CD8-positive, alpha-beta memory T cell (primary cell): ENCODE measurements around the gene GSG1L. TPM values are rescaled to one million over a fixed set of nuclear protein-coding genes. Genes with fewer than 3 reads are reported as not detected.

Source experiments
- CTCF ChIA-PET: fragments of 350-600 bp; sonication (Branson Sonifier 250); formaldehyde crosslinking; loops from one replicate; lab custom pipeline; 2021; ENCODE audit warnings: antibody characterized with exemption; lab: Charles Lee
- POLR2A ChIA-PET: fragments of 350-600 bp; sonication (Branson Sonifier 250); formaldehyde crosslinking; loops from one replicate; lab custom pipeline; 2021; ENCODE audit warnings: antibody characterized with exemption; lab: Charles Lee
- DNase-seq, 5 donors: peaks; one replicate each; pipeline versions ENCODE4 v3.0.0 to v3.0.0-alpha.2; 2020 to 2022; ENCODE audit warnings: mixed read lengths in 1 of 5
- H3K27ac ChIP-seq: one replicate; pipeline ENCODE4 v1.7.0; 2013; ENCODE audit warnings: low read depth, mild to moderate bottlenecking, low read length, moderate library complexity
- H3K27me3 ChIP-seq: 2 replicates; pipeline ENCODE4 v1.7.0; 2013; ENCODE audit warnings: low read length, mild to moderate bottlenecking; ENCODE audit not compliant: insufficient read depth, poor library complexity, severe bottlenecking
- H3K36me3 ChIP-seq: 2 replicates; pipeline ENCODE4 v1.7.0; 2013; ENCODE audit warnings: mild to moderate bottlenecking, low read length, moderate library complexity; ENCODE audit not compliant: insufficient read depth
- H3K4me1 ChIP-seq: 2 replicates; pipeline ENCODE4 v1.7.0; 2013; ENCODE audit warnings: mild to moderate bottlenecking, low read length, moderate library complexity; ENCODE audit not compliant: insufficient read depth
- H3K4me3 ChIP-seq: 2 replicates; pipeline ENCODE4 v1.7.0; 2013; ENCODE audit warnings: mild to moderate bottlenecking, low read length
- H3K9me3 ChIP-seq: 2 replicates; pipeline ENCODE4 v1.7.0; 2013; ENCODE audit warnings: mild to moderate bottlenecking, low read length
- H3K27ac Mint-ChIP-seq, 8 donors: one replicate each; pipeline ENCODE4 v1.8.0; 2020 to 2021; ENCODE audit warnings: mixed read lengths in 8 of 8, mild to moderate bottlenecking in 6 of 8, inconsistent platforms in 3 of 8, moderate library complexity in 3 of 8
- H3K27me3 Mint-ChIP-seq, 2 donors: one replicate each; pipeline ENCODE4 v1.8.0; 2020 to 2021; ENCODE audit warnings: mixed read lengths in 2 of 2, mild to moderate bottlenecking in 1 of 2, moderate library complexity in 1 of 2
- H3K36me3 Mint-ChIP-seq, 3 donors: one replicate each; pipeline ENCODE4 v1.8.0; 2020 to 2021; ENCODE audit warnings: mixed read lengths in 3 of 3, inconsistent platforms in 1 of 3, mild to moderate bottlenecking in 1 of 3
- H3K4me1 Mint-ChIP-seq, 3 donors: one replicate each; pipeline ENCODE4 v1.8.0; 2020 to 2021; ENCODE audit warnings: mixed read lengths in 3 of 3, inconsistent platforms in 1 of 3, mild to moderate bottlenecking in 1 of 3
- H3K4me3 Mint-ChIP-seq, 7 donors: one replicate each; pipeline ENCODE4 v1.8.0; 2020 to 2021; ENCODE audit warnings: mixed read lengths in 7 of 7, mild to moderate bottlenecking in 6 of 7, moderate library complexity in 4 of 7, inconsistent platforms in 2 of 7
- H3K9me3 Mint-ChIP-seq, 5 donors: one replicate each; pipeline ENCODE4 v1.8.0; 2020 to 2022; ENCODE audit warnings: mixed read lengths in 5 of 5, mild to moderate bottlenecking in 3 of 5, moderate library complexity in 2 of 5, inconsistent platforms in 1 of 5
- polyA plus RNA-seq: library from polyadenylated mRNA; unstranded; fragments of 300-500 nt; fragmentation: Illumina TruSeq; gene quantifications from one replicate; pipeline ENCODE4 v1.2.3, GENCODE V29; 2021
- total RNA-seq, 2 experiments: library from RNA; stranded (reverse); gene quantifications; one replicate each; pipeline ENCODE4 v1.2.3, GENCODE V29; 2021

GSG1L gene
- total RNA-seq (under 1 TPM in 1 of 2 experiments, not detected in 1; 0.18 TPM), polyA plus RNA-seq (not detected)

GRCh38 chr16:28063591-28064061, at the start of gene GSG1L:
GSG1L (minus strand) TSS chr16:28063714; CDS start chr16:28063424, 290 bp downstream.
- no peak within 1 kb of the TSS for H3K27ac ChIP-seq
- peaks cover 10% of the 10 kb centered on the region for H3K27me3 ChIP-seq
- peak within 1 kb of the TSS in 1 of 7 donors; percentile 36 for H3K4me3 Mint-ChIP-seq
- no peak within 1 kb of the TSS for H3K27ac Mint-ChIP-seq
- ChIA-PET CTCF (no interaction called here), POLR2A (no interaction called here)
- no peak within 1 kb of the TSS for H3K4me3 ChIP-seq
- H3K9me3 ChIP-seq = no peaks in the 10 kb centered on the region
- H3K4me1 Mint-ChIP-seq = peaks cover 1 to 10% (median 2%) of the 10 kb centered on the region in 3 donors
- H3K36me3 Mint-ChIP-seq = peaks cover 0 to 1% (median 0%) of the 10 kb centered on the region in 3 donors
- no peaks in the 10 kb centered on the region for H3K4me1 ChIP-seq
- DNase-seq = no peak
- H3K36me3 ChIP-seq = no peaks in the 10 kb centered on the region
- peaks cover 27 to 53% of the 10 kb centered on the region in 2 donors for H3K27me3 Mint-ChIP-seq
- H3K9me3 Mint-ChIP-seq = no peaks in the 10 kb centered on the region

GRCh38 chr16:28112908-28113307, 49.4 kb upstream of the GSG1L start:
- POLR2A ChIA-PET = no interaction called here
- Mint-ChIP-seq H3K27ac (peak overlapping the region in 4 of 8 donors; percentile 52 to 93 (median 72)), H3K36me3 (peaks cover 4 to 96% (median 25%) of the 10 kb centered on the region in 3 donors), H3K4me3 (no peak overlapping the region), H3K9me3 (no peaks in the 10 kb centered on the region), H3K27me3 (no peaks in the 10 kb centered on the region), H3K4me1 (peaks cover 9 to 23% (median 12%) of the 10 kb centered on the region in 3 donors)
- CTCF ChIA-PET = interaction anchor here (1.2 to 1.4 kb wide), 2 partner anchors 10 to 105 kb away, joined by 4 read pairs; no protein-coding TSS in a partner anchor
- no peaks in the 10 kb centered on the region for H3K27me3 ChIP-seq
- H3K36me3 ChIP-seq = peaks cover 66% of the 10 kb centered on the region
- no peaks in the 10 kb centered on the region for H3K9me3 ChIP-seq
- no peak overlapping the region for H3K27ac ChIP-seq
- H3K4me1 ChIP-seq = no peaks in the 10 kb centered on the region
- H3K4me3 ChIP-seq = no peak overlapping the region
- DNase-seq = no peak

- Histone ChIP-seq H3K9me3 (no peaks in the 10 kb centered on the region), H3K36me3 (peaks cover 74% of the 10 kb centered on the region), H3K27ac (no peak overlapping the region), H3K4me3 (no peak overlapping the region), H3K27me3 (no peaks in the 10 kb centered on the region), H3K4me1 (no peaks in the 10 kb centered on the region)
- no peak for DNase-seq
- no peaks in the 10 kb centered on the region for H3K27me3 Mint-ChIP-seq
- no peak overlapping the region for H3K4me3 Mint-ChIP-seq
- H3K9me3 Mint-ChIP-seq = no peaks in the 10 kb centered on the region
- ChIA-PET POLR2A (no interaction called here), CTCF (interaction anchor here (1.2 kb wide), 1 partner anchor 40 kb away, joined by 4 read pairs; no protein-coding TSS in a partner anchor)
- H3K36me3 Mint-ChIP-seq = peaks cover 11 to 96% (median 28%) of the 10 kb centered on the region in 3 donors
- H3K4me1 Mint-ChIP-seq = peaks cover 9 to 23% (median 12%) of the 10 kb centered on the region in 3 donors
- peak overlapping the region in 4 of 8 donors; percentile 15 to 45 (median 24) for H3K27ac Mint-ChIP-seq
Observed at GRCh38 chr16:28110977-28111376, 47.5 kb upstream of the GSG1L start.

GRCh38 chr16:28110479-28110878, 47.0 kb upstream of the GSG1L start:
- Mint-ChIP-seq H3K4me1 (peaks cover 9 to 19% (median 12%) of the 10 kb centered on the region in 3 donors), H3K4me3 (peak overlapping the region in 1 of 7 donors; percentile 13), H3K27ac (peak overlapping the region in 5 of 8 donors; percentile 12 to 79 (median 31)), H3K9me3 (no peaks in the 10 kb centered on the region), H3K27me3 (no peaks in the 10 kb centered on the region), H3K36me3 (peaks cover 11 to 96% (median 28%) of the 10 kb centered on the region in 3 donors)
- Histone ChIP-seq H3K27ac (no peak overlapping the region), H3K4me3 (no peak overlapping the region), H3K36me3 (peaks cover 79% of the 10 kb centered on the region), H3K27me3 (no peaks in the 10 kb centered on the region), H3K9me3 (no peaks in the 10 kb centered on the region), H3K4me1 (no peaks in the 10 kb centered on the region)
- no peak for DNase-seq
- ChIA-PET POLR2A (no interaction called here), CTCF (interaction anchor here (1.2 kb wide), 1 partner anchor 40 kb away, joined by 4 read pairs; no protein-coding TSS in a partner anchor)

- Histone ChIP-seq H3K4me1 (no peaks in the 10 kb centered on the region), H3K4me3 (no peak overlapping the region), H3K27me3 (no peaks in the 10 kb centered on the region), H3K27ac (no peak overlapping the region), H3K9me3 (no peaks in the 10 kb centered on the region), H3K36me3 (peaks cover 81% of the 10 kb centered on the region)
- no peak for DNase-seq
- peaks cover 11 to 96% (median 32%) of the 10 kb centered on the region in 3 donors for H3K36me3 Mint-ChIP-seq
- ChIA-PET CTCF (interaction anchor here (1.2 kb wide), 1 partner anchor 39 kb away, joined by 4 read pairs; no protein-coding TSS in a partner anchor), POLR2A (no interaction called here)
- H3K27me3 Mint-ChIP-seq = no peaks in the 10 kb centered on the region
- H3K27ac Mint-ChIP-seq = peak overlapping the region in 5 of 8 donors; percentile 12 to 79 (median 31)
- H3K4me3 Mint-ChIP-seq = no peak overlapping the region
- peaks cover 9 to 18% (median 12%) of the 10 kb centered on the region in 3 donors for H3K4me1 Mint-ChIP-seq
- no peaks in the 10 kb centered on the region for H3K9me3 Mint-ChIP-seq
Observed at GRCh38 chr16:28110074-28110473, 46.6 kb upstream of the GSG1L start.

- Histone ChIP-seq H3K9me3 (no peaks in the 10 kb centered on the region), H3K4me3 (no peak overlapping the region), H3K4me1 (no peaks in the 10 kb centered on the region), H3K27ac (no peak overlapping the region), H3K36me3 (peaks cover 85% of the 10 kb centered on the region), H3K27me3 (no peaks in the 10 kb centered on the region)
- ChIA-PET CTCF (interaction anchor here (0.9 kb wide), 1 partner anchor 109 kb away, joined by 3 read pairs; no protein-coding TSS in a partner anchor), POLR2A (no interaction called here)
- Mint-ChIP-seq H3K9me3 (no peaks in the 10 kb centered on the region), H3K36me3 (peaks cover 7 to 97% (median 34%) of the 10 kb centered on the region in 3 donors), H3K27ac (peak overlapping the region in 3 of 8 donors; percentile 47 to 83 (median 65)), H3K4me1 (peaks cover 5 to 12% (median 11%) of the 10 kb centered on the region in 3 donors), H3K4me3 (no peak overlapping the region), H3K27me3 (no peaks in the 10 kb centered on the region)
- no peak for DNase-seq
Observed at GRCh38 chr16:28108590-28109247, 45.2 kb upstream of the GSG1L start.

- Histone ChIP-seq H3K36me3 (peaks cover 89% of the 10 kb centered on the region), H3K27ac (no peak overlapping the region), H3K4me3 (no peak overlapping the region), H3K4me1 (no peaks in the 10 kb centered on the region), H3K27me3 (no peaks in the 10 kb centered on the region), H3K9me3 (no peaks in the 10 kb centered on the region)
- H3K27ac Mint-ChIP-seq = peak overlapping the region in 1 of 8 donors; percentile 24
- peaks cover 7 to 99% (median 39%) of the 10 kb centered on the region in 3 donors for H3K36me3 Mint-ChIP-seq
- POLR2A ChIA-PET = no interaction called here
- peaks cover 5 to 11% (median 9%) of the 10 kb centered on the region in 3 donors for H3K4me1 Mint-ChIP-seq
- DNase-seq = no peak
- CTCF ChIA-PET = no interaction called here
- H3K4me3 Mint-ChIP-seq = no peak overlapping the region
- no peaks in the 10 kb centered on the region for H3K9me3 Mint-ChIP-seq
- no peaks in the 10 kb centered on the region for H3K27me3 Mint-ChIP-seq
Observed at GRCh38 chr16:28107232-28107631, 43.7 kb upstream of the GSG1L start.
